GM12872 (cell line): ENCODE measurements around the gene EHBP1L1.

Source experiments
- CTCF ChIP-seq: IDR thresholded peaks from 3 replicates; pipeline ENCODE4 v1.5.1; 2011; ENCODE audit warnings: low read depth, mild to moderate bottlenecking, low read length, moderate library complexity; ENCODE audit not compliant: insufficient read depth

EHBP1L1 gene

GRCh38 chr11:65579291-65579690 lies 3.4 kb downstream of the EHBP1L1 start:
- TF ChIP-seq CTCF = no peak

DNA sequence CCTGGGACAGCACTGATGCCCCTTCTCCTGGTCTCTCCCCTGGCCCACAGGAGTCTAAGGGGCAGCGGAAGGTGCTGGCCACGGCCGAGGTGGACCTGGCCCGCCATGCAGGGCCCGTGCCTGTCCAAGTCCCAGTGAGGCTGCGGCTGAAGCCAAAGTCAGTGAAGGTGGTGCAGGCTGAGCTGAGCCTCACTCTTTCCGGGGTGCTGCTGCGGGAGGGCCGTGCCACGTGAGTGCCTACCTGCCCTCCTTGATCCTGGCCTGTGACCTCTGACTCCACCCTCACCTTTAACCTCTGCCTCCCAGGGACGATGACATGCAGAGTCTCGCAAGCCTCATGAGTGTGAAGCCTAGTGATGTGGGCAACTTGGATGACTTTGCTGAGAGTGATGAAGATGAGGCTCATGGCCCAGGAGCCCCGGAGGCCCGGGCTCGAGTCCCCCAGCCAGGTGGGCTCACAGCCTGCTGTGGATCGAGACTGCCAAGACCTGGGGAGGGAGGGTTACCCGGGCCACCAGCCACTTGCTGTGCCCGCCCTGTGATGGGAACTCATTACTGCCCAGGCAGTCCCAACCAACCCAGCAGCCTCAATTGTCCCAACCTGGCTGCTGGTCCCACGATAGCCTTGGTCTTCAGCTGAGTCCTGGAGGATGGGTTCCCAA lies 4.3 kb downstream of the EHBP1L1 start:
- no peak for TF ChIP-seq CTCF

- TF ChIP-seq CTCF = no peak
Measured at GRCh38 chr11:65580756-65581155, 4.9 kb downstream of the EHBP1L1 start.

DNA sequence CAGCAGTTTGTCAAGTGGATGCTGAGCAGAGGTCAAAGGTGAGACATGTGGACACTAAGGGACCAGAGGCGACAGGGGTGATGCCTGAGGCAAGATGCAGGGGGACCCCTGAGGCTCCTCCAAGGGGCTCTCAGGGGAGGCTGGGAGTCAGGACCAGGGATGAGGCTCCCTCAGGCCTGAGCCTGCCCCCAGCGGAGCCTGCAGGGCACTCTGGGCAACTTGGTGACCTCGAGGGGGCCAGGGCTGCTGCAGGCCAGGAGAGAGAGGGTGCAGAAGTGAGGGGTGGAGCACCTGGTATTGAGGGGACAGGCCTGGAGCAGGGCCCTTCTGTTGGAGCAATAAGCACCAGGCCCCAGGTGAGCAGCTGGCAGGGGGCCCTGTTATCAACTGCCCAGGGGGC lies 6.1 kb downstream of the EHBP1L1 start:
- no peak for TF ChIP-seq CTCF

- TF ChIP-seq CTCF = no peak
Measured at GRCh38 chr11:65583589-65583988, 7.7 kb downstream of the EHBP1L1 start.

GRCh38 chr11:65584106-65584505 lies 8.3 kb downstream of the EHBP1L1 start:
- TF ChIP-seq CTCF = no peak

DNA sequence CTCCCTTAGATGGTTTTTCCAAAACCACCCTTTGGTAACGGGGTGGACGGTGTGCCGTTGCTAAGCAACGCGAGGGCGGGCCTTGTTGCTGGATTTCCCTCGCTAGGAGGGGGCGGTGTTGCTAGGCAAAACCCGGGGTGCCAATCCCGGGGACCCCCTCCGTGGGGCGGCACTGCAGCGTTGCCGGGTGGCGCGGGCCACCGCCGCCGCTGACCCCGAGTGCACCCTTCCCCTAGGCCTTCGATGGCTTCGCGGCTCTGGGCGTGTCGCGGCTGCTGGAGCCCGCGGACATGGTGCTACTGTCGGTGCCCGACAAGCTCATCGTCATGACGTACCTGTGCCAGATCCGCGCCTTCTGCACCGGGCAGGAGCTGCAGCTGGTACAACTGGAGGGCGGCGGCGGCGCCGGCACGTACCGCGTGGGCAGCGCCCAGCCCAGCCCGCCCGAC lies 8.9 kb downstream of the EHBP1L1 start:
- TF ChIP-seq CTCF = no peak
